ES-I3 (cell line): Measurements from ENCODE around the gene ASTN1.

ENCODE experiments used
- H3K36me3 ChIP-seq: 2 replicates; pipeline ENCODE4 v1.6.1; 2013; ENCODE audit warnings: mild to moderate bottlenecking, low read length, control low read depth, moderate library complexity; ENCODE audit not compliant: insufficient read depth
- H3K4me1 ChIP-seq: 2 replicates; pipeline ENCODE4 v1.6.1; 2013; ENCODE audit warnings: mild to moderate bottlenecking, control low read depth, low read length; ENCODE audit not compliant: insufficient read depth
- H3K9ac ChIP-seq: 2 replicates; pipeline ENCODE4 v1.6.1; 2013; ENCODE audit warnings: low read depth, mild to moderate bottlenecking, low read length, moderate library complexity
- H3K9me3 ChIP-seq: 2 replicates; pipeline ENCODE4 v1.6.1; 2013; ENCODE audit warnings: mild to moderate bottlenecking, low read length, moderate library complexity; ENCODE audit not compliant: control insufficient read depth, insufficient read depth

ASTN1 gene

GRCh38 chr1:177065430-177065829, 99.1 kb downstream of the ASTN1 start:
- peaks cover 6% of the 10 kb centered on the region; the same call in 1 of the 2 replicates for H3K4me1 ChIP-seq
- H3K36me3 ChIP-seq, result no peaks in the 10 kb centered on the region
- H3K9ac ChIP-seq, result no peak overlapping the region
- H3K9me3 ChIP-seq, result no peaks in the 10 kb centered on the region

GRCh38 chr1:177063648-177064047, 100.9 kb downstream of the ASTN1 start:
- Histone ChIP-seq H3K9me3 (no peaks in the 10 kb centered on the region), H3K36me3 (no peaks in the 10 kb centered on the region), H3K9ac (no peak overlapping the region), H3K4me1 (peaks cover 6% of the 10 kb centered on the region; the same call in 1 of the 2 replicates)

- Histone ChIP-seq H3K9ac (no peak overlapping the region), H3K36me3 (no peaks in the 10 kb centered on the region), H3K9me3 (no peaks in the 10 kb centered on the region), H3K4me1 (no peaks in the 10 kb centered on the region)
These were observed 110.0 kb downstream of the ASTN1 start for GRCh38 chr1:177054542-177054941.

GRCh38 chr1:177053648-177054047, 110.9 kb downstream of the ASTN1 start:
- Histone ChIP-seq H3K9me3 (no peaks in the 10 kb centered on the region), H3K36me3 (no peaks in the 10 kb centered on the region), H3K4me1 (peaks cover under 1% of the 10 kb centered on the region; the same call in 1 of the 2 replicates), H3K9ac (no peak overlapping the region)

- no peaks in the 10 kb centered on the region for H3K36me3 ChIP-seq
- no peak overlapping the region for H3K9ac ChIP-seq
- no peaks in the 10 kb centered on the region for H3K9me3 ChIP-seq
- peaks cover 10% of the 10 kb centered on the region; the same call in 1 of the 2 replicates for H3K4me1 ChIP-seq
These were observed 116.0 kb downstream of the ASTN1 start for GRCh38 chr1:177048314-177049069.

GRCh38 chr1:177045151-177045550, 119.4 kb downstream of the ASTN1 start:
- Histone ChIP-seq H3K9me3 (no peaks in the 10 kb centered on the region; the same call in 1 of the 2 replicates), H3K4me1 (peaks cover 10% of the 10 kb centered on the region; the same call in 1 of the 2 replicates), H3K9ac (no peak overlapping the region), H3K36me3 (no peaks in the 10 kb centered on the region)

GRCh38 chr1:177044390-177044789, 120.1 kb downstream of the ASTN1 start:
- H3K36me3 ChIP-seq, result no peaks in the 10 kb centered on the region
- peaks cover 10% of the 10 kb centered on the region; the same call in 1 of the 2 replicates for H3K4me1 ChIP-seq
- no peak overlapping the region for H3K9ac ChIP-seq
- no peaks in the 10 kb centered on the region; the same call in 1 of the 2 replicates for H3K9me3 ChIP-seq

- H3K9me3 ChIP-seq, result no peaks in the 10 kb centered on the region; the same call in 1 of the 2 replicates
- no peak overlapping the region for H3K9ac ChIP-seq
- H3K36me3 ChIP-seq, result no peaks in the 10 kb centered on the region
- peaks cover 9% of the 10 kb centered on the region; the same call in 1 of the 2 replicates for H3K4me1 ChIP-seq
These were observed 120.9 kb downstream of the ASTN1 start for GRCh38 chr1:177043597-177043996.

GRCh38 chr1:177035586-177035985, 128.9 kb downstream of the ASTN1 start:
- no peaks in the 10 kb centered on the region for H3K4me1 ChIP-seq
- no peaks in the 10 kb centered on the region for H3K9me3 ChIP-seq
- no peaks in the 10 kb centered on the region for H3K36me3 ChIP-seq
- no peak overlapping the region for H3K9ac ChIP-seq

GRCh38 chr1:177033628-177034027, 130.9 kb downstream of the ASTN1 start:
- no peak overlapping the region for H3K9ac ChIP-seq
- no peaks in the 10 kb centered on the region for H3K9me3 ChIP-seq
- no peaks in the 10 kb centered on the region for H3K36me3 ChIP-seq
- no peaks in the 10 kb centered on the region for H3K4me1 ChIP-seq

GRCh38 chr1:177032434-177032833, 132.1 kb downstream of the ASTN1 start:
- no peaks in the 10 kb centered on the region for H3K9me3 ChIP-seq
- no peaks in the 10 kb centered on the region for H3K36me3 ChIP-seq
- H3K4me1 ChIP-seq, result no peaks in the 10 kb centered on the region
- no peak overlapping the region for H3K9ac ChIP-seq

- Histone ChIP-seq H3K9ac (no peak overlapping the region), H3K4me1 (no peaks in the 10 kb centered on the region), H3K36me3 (no peaks in the 10 kb centered on the region)
These were observed 139.9 kb downstream of the ASTN1 start for GRCh38 chr1:177024623-177025022.

GRCh38 chr1:177023726-177024125, 140.8 kb downstream of the ASTN1 start:
- H3K36me3 ChIP-seq, result no peaks in the 10 kb centered on the region
- H3K9ac ChIP-seq, result no peak overlapping the region
- no peaks in the 10 kb centered on the region for H3K4me1 ChIP-seq
- H3K9me3 ChIP-seq, result no peaks in the 10 kb centered on the region

More at GRCh38 chr1:177024623-177025022, 139.9 kb downstream of the ASTN1 start:
- no peaks in the 10 kb centered on the region for H3K9me3 ChIP-seq

- H3K36me3 ChIP-seq, result no peaks in the 10 kb centered on the region
- no peak overlapping the region for H3K9ac ChIP-seq
- H3K4me1 ChIP-seq, result no peaks in the 10 kb centered on the region
- no peaks in the 10 kb centered on the region for H3K9me3 ChIP-seq
These were observed 141.3 kb downstream of the ASTN1 start for GRCh38 chr1:177023249-177023648.

- no peak overlapping the region for H3K9ac ChIP-seq
- H3K9me3 ChIP-seq, result no peaks in the 10 kb centered on the region
- no peaks in the 10 kb centered on the region for H3K36me3 ChIP-seq
- H3K4me1 ChIP-seq, result no peaks in the 10 kb centered on the region
These were observed 142.8 kb downstream of the ASTN1 start for GRCh38 chr1:177021687-177022086.
